Vagina (tissue), 2 donors: ENCODE results near the gene MAP2K5.

ENCODE experiments used
- CTCF ChIP-seq, 3 experiments: fragments of 450-650 bp in 2 of 3; fragments of 200-600 bp in 1 of 3; sonication (generic) in 1 of 3; IDR thresholded peaks; one replicate each; pipeline ENCODE4 v1.5.1; 2017 to 2019; ENCODE audit warnings: antibody characterized with exemption in 3 of 3, mild to moderate bottlenecking in 2 of 3, moderate library complexity in 2 of 3
- POLR2A ChIP-seq, 2 donors: fragments of 450-650 bp; IDR thresholded peaks; one replicate each; pipeline ENCODE4 v1.6.1; 2017; ENCODE audit warnings: antibody characterized with exemption in 2 of 2, mild to moderate bottlenecking in 2 of 2, moderate library complexity in 2 of 2

- no peak for TF ChIP-seq CTCF (IDR thresholded peaks at IDR 0.05)
- no peak for TF ChIP-seq POLR2A (IDR thresholded peaks at IDR 0.05)
These were observed 190.3 kb downstream of the MAP2K5 start for GRCh38 chr15:67732671-67733374.
